Activated naive CD4-positive, alpha-beta T cell treated with anti-CD3 and anti-CD28 coated beads, Interleukin-2, amount 50 U/mL, for 16 hours (primary cell): ENCODE data around the gene CXCL1.

Experiments used
- DNase-seq: peaks from one replicate; pipeline ENCODE4 v3.0.0-alpha.2; 2020

CXCL1 gene

GRCh38 chr4:73853246-73853704 lies 15.9 kb upstream of the CXCL1 start, which contains the start of gene PF4V1:
Gene PF4V1 (plus strand): TSS chr4:73853296. CDS start chr4:73853363, 67 bp downstream.
- no peak for DNase-seq

DNA sequence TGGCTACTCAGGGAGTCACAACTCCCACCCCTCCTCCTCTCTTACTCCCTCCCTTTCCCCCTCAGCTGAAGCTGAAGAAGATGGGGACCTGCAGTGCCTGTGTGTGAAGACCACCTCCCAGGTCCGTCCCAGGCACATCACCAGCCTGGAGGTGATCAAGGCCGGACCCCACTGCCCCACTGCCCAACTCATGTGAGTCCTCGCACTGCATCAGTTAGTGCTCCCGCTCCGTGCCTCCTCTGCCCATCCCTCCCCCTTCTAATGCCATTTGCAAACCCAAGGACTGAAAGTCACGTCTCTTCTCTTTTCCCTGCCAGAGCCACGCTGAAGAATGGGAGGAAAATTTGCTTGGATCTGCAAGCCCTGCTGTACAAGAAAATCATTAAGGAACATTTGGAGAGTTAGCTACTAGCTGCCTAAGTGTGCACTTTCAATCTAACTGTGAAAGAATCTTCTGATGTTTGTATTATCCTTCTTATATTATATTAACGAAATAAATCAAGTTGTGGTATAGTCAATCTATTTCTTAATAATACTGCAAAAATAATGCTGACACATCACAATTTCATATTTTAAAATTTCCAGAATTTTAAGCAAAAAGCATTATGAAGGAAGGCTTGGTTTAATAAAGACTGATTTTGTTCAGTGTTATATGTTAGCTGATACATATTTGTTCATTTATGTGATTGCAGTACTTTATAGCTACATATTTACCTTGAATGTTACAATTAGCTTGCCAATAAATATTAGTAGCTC lies 15.3 kb upstream of the CXCL1 start:
- no peak for DNase-seq

DNA sequence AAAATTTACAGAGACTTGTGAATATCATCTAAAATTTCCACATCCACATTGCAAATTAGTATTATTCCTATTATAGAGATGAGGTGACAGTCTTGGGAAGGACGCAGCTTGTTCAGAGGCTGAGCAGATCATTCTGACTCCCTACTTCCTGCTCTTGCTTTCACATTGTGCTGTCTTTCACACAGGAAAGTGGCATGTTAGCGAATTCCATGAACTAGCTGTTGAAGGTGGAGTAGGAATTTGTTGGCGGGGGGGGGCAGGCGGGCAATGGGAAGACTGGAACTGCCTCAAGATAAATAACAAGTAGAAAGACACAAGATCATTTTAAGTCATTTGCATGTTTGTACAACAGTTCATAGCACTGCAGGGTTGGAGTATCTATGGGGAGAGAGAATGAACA lies 13.8 kb upstream of the CXCL1 start:
- no peak for DNase-seq

GRCh38 chr4:73856518-73856917 lies 12.7 kb upstream of the CXCL1 start:
- no peak for DNase-seq

- DNase-seq = no peak
These were observed 9.5 kb upstream of the CXCL1 start for GRCh38 chr4:73859614-73860088.

DNA sequence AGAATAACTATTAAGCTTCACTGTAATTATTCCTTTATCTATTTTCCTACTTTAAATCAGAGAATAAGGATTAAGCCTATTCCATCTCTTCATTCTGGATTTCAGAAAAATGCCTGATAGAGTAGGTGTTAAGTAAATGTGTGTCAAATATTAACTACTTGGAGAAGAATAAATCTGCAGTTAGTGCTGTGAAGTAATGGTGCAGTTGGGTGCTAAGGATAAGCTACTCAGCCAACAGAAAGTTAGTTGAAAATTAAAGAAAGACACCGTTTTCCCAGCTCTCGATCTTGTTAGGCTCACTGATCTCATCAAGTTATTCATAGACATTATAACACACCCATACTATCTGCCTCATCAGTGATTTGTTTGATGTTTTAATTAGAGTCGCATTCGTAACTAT lies 9.0 kb upstream of the CXCL1 start:
- DNase-seq = no peak

- DNase-seq = no peak
These were observed 8.3 kb upstream of the CXCL1 start for GRCh38 chr4:73860917-73861316.

DNA sequence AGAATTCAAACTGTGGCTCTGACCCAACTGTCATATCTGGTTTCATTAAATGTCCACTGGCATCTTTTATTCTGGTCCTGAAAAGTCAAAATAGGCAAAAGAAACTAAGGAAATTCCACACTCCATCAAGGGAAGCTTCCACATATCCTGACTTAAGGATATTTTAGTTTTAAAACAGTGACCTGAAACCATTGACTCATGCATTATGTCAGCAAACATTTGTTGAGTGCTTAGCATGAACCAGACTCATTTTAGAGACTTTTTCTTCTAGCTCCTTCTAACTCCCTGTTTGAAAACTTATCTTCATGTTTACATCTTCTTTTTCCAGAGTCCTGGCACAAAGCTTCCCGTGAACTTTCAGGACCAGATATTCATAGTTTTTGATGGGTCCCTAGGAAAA lies 6.9 kb upstream of the CXCL1 start:
- DNase-seq = no peak

DNA sequence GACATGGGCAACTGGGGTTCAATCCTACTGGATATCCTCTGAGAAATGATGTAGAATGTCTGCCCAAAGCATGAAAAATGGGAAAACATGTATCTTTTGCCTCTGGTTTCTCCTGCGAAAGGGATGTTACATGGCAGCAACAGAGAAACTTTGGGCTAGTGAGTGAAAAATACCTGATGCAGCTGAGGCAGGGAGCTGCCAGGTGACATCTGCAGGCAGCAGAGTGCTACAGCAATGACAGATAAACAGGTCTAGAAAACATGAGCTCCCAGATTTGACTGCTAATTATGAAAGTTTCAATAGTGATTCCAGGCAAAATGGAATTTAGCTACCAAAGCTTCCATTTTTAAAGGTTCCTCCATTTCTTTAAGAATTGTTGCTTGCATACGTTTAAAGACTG lies 4.8 kb upstream of the CXCL1 start:
- no peak for DNase-seq

GRCh38 chr4:73864961-73865360 lies 4.2 kb upstream of the CXCL1 start:
- DNase-seq = no peak

DNA sequence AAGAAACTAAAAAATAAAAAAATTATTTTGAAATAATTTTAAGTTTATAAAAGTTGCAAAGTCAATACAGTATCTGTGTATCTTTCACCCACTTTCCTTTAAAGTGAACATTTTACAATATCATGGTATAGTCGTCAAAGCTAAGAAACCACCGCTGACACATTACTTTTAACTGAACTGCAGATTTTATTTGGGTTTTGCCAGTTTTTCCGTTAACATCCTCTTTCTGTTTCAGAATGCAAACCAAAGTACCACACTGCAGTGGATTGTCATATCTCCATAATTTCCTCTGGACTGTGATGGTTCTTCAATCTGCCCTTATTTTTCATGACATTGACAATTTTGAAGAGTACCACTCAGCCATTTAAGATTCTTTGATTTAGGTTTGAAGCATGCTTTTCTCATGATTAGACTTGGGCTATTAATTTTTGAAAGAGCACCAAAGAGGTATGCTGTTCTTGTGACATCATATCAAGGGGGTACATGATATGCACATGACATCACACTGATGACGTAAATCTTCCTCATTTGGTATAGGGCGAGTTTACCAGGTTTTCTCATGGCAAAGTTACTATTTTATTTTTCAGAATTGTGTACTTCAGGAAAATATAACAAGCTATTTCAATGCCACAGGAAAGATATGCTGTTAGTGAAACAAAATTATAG lies 3.6 kb upstream of the CXCL1 start:
- DNase-seq = no peak

DNA sequence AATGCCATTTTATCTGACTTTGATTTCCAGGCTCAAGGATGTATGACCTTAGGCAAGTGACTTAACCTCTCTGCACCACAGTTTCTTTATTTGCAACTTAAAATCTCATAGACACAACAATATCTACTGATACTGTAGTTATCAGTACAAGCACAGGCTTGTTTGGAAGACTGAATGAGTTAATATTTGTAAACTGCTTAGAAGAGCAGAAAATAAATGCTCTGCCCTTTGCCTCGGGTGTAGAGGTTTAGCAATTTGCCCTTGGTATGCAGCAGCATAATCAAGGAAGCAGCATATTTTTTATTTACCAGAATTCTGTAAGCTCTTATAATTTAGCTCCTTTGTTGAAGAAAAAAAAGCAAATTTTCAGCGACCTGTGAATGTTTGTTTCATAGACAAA lies 2.9 kb upstream of the CXCL1 start:
- DNase-seq = no peak

GRCh38 chr4:73867783-73868182 lies 1.4 kb upstream of the CXCL1 start:
- DNase-seq = no peak

DNA sequence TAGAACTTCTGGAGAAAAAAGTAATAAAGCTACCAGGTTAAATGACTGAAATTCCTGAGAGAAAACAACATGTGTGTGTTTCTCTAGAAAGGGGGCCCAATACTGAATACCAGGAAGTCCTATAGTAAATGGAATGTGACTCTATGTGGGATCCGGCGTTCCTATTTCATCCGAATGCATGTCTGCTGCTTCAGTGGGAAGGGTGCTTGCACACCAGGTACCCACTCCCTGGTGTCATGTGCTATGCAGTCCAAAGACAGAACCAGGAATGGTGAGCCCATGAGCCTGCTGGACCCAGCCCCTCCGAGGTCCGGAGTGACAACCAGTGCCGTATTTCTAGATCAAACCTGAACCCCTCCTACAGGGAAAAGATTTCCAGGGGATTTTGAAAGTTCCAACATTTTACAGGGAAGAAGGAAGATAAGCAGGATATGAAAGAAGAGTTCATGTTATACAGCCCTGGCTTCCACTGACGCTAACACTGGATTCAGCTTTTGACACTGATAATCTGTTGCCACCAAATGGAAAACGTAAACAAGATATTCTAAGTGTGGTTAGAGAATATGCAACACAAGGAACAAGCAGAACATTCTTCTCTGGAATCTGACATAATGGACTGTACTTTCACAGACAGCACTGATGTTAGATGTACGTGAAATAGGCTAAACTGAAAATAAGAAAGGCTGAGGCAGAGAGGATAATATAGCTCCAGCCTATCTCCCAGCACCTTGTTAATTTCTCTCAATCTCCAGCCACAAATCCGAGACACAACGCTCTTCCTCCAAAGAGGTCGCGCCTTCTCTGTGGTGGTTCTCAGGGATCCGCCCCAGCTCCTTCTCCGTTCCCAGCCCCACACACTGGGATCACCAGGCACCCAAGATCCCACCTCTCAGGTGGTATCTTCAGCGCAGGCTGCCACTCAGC lies 725 bp upstream of the CXCL1 start:
- DNase-seq = no peak

DNA sequence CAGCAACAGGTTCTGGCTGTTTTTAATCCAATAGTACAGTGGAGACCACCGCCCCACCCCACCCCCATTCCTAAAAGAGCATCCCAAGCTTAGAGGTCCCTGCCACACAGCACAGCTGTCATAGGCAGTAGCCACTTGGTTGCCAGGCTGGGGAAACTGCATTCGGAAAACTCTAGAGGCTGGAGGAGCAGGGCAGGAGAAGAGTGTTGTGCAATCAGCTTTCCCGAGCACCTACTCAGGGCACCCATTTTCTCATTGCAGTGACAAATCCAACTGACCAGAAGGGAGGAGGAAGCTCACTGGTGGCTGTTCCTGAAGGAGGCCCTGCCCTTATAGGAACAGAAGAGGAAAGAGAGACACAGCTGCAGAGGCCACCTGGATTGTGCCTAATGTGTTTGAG lies 1.1 kb downstream of the CXCL1 start:
- no peak for DNase-seq

DNA sequence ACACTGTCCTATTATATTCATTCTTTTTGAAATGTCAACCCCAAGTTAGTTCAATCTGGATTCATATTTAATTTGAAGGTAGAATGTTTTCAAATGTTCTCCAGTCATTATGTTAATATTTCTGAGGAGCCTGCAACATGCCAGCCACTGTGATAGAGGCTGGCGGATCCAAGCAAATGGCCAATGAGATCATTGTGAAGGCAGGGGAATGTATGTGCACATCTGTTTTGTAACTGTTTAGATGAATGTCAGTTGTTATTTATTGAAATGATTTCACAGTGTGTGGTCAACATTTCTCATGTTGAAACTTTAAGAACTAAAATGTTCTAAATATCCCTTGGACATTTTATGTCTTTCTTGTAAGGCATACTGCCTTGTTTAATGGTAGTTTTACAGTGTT lies 1.6 kb downstream of the CXCL1 start:
- DNase-seq = no peak

- DNase-seq = no peak
These were observed 2.5 kb downstream of the CXCL1 start for GRCh38 chr4:73871511-73872310.

GRCh38 chr4:73872316-73873108 lies 3.3 kb downstream of the CXCL1 start:
- no peak for DNase-seq

DNA sequence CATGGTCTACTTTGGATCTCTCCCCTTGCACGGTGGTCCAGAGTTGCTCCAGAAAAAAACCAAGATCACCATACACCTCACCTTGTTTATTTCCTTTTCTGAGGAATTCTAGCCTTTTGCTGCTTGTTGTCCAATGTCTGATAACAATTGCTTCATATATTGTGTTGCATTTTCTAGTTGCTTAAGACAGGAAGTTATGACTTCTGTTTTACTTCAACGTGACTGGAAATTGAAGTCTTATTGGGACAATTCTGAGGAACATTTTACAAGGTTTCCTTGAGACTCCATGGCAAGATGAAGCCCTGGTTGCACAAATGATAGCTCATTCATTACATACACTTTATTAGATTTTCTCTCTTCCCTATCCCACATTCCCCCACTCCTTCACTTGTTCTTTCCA lies 5.2 kb downstream of the CXCL1 start:
- no peak for DNase-seq

- DNase-seq = no peak
These were observed 6.2 kb downstream of the CXCL1 start for GRCh38 chr4:73875401-73875800.

- DNase-seq = no peak
These were observed 14.1 kb downstream of the CXCL1 start for GRCh38 chr4:73883306-73883705.
